Panc1 (cell line): ENCODE measurements around the gene SPO11.

Experiments
- POLR2AphosphoS5 ChIP-seq: IDR thresholded peaks from 2 replicates; pipeline ENCODE4 v1.6.1; 2012; ENCODE audit warnings: mild to moderate bottlenecking, low read depth, low read length, moderate library complexity
- TF ChIP-seq, protein P1 (sequence below): fragments of 450-650 bp; IDR thresholded peaks from 2 replicates; pipeline ENCODE4 v1.5.1; 2017; ENCODE audit warnings: mild to moderate bottlenecking
- TF ChIP-seq, protein P2 (sequence below), 2 experiments: IDR thresholded peaks; 2 replicates each; pipeline ENCODE4 v1.6.1; 2011 to 2012; ENCODE audit warnings: low read depth in 2 of 2, control low read depth in 1 of 2, low read length in 1 of 2, mild to moderate bottlenecking in 1 of 2, moderate library complexity in 1 of 2; ENCODE audit not compliant: insufficient read depth in 1 of 2

DNA sequence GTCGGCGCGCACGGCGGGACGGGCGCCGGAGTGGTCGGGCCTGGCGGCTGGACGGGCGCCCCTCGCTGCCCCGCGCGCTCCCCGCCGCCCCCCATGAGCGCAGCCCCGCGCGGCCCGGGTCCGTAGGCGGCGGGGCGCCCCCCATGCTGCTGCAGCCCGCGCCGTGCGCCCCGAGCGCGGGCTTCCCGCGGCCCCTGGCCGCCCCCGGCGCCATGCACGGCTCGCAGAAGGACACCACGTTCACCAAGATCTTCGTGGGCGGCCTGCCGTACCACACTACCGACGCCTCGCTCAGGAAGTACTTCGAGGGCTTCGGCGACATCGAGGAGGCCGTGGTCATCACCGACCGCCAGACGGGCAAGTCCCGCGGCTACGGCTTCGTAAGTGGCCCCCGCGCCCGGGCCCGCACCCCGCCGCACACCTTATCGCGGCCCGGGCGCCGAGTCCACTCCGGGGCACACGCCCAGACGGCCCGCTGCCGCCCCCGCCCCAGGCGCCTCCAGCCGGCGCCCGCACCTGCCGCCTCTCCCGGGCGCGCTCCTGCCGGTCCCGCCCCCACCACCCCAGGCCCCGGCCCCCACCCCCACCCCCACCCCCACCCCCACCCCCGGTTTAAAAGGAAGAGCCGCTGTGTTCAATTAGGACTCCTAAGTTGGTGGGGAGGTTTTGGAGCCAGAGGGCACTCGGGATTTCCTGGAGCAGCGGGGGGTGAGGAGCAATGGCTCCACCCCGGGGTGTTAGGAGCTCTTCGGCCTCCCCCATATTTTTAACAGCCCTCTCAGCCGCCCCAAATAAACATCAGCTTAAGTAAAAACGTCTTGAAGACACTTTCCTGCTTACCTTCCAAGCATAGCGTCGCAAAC lies 62.1 kb downstream of the SPO11 start:
- TF ChIP-seq, protein P1, sequence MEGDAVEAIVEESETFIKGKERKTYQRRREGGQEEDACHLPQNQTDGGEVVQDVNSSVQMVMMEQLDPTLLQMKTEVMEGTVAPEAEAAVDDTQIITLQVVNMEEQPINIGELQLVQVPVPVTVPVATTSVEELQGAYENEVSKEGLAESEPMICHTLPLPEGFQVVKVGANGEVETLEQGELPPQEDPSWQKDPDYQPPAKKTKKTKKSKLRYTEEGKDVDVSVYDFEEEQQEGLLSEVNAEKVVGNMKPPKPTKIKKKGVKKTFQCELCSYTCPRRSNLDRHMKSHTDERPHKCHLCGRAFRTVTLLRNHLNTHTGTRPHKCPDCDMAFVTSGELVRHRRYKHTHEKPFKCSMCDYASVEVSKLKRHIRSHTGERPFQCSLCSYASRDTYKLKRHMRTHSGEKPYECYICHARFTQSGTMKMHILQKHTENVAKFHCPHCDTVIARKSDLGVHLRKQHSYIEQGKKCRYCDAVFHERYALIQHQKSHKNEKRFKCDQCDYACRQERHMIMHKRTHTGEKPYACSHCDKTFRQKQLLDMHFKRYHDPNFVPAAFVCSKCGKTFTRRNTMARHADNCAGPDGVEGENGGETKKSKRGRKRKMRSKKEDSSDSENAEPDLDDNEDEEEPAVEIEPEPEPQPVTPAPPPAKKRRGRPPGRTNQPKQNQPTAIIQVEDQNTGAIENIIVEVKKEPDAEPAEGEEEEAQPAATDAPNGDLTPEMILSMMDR: no peak
- TF ChIP-seq POLR2AphosphoS5: no peak
- TF ChIP-seq, protein P2, sequence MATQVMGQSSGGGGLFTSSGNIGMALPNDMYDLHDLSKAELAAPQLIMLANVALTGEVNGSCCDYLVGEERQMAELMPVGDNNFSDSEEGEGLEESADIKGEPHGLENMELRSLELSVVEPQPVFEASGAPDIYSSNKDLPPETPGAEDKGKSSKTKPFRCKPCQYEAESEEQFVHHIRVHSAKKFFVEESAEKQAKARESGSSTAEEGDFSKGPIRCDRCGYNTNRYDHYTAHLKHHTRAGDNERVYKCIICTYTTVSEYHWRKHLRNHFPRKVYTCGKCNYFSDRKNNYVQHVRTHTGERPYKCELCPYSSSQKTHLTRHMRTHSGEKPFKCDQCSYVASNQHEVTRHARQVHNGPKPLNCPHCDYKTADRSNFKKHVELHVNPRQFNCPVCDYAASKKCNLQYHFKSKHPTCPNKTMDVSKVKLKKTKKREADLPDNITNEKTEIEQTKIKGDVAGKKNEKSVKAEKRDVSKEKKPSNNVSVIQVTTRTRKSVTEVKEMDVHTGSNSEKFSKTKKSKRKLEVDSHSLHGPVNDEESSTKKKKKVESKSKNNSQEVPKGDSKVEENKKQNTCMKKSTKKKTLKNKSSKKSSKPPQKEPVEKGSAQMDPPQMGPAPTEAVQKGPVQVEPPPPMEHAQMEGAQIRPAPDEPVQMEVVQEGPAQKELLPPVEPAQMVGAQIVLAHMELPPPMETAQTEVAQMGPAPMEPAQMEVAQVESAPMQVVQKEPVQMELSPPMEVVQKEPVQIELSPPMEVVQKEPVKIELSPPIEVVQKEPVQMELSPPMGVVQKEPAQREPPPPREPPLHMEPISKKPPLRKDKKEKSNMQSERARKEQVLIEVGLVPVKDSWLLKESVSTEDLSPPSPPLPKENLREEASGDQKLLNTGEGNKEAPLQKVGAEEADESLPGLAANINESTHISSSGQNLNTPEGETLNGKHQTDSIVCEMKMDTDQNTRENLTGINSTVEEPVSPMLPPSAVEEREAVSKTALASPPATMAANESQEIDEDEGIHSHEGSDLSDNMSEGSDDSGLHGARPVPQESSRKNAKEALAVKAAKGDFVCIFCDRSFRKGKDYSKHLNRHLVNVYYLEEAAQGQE (IDR thresholded peaks at IDR 0.05; ENCODE audit: insufficient read depth in 1 of 2, low read depth in 2 of 2, low read length in 1 of 2): no peak
